Stimulated activated CD8-positive, alpha-beta memory T cell treated with anti-CD3 and anti-CD28 coated beads, Interleukin-15, amount 100 ng/mL, for 4 hours (primary cell): ENCODE results near the gene SUGCT.

Experiments used
- DNase-seq, 2 donors: peaks; one replicate each; pipeline ENCODE4 v3.0.0-alpha.2; 2020; ENCODE audit warnings: low read depth in 2 of 2

The SUGCT gene

DNA sequence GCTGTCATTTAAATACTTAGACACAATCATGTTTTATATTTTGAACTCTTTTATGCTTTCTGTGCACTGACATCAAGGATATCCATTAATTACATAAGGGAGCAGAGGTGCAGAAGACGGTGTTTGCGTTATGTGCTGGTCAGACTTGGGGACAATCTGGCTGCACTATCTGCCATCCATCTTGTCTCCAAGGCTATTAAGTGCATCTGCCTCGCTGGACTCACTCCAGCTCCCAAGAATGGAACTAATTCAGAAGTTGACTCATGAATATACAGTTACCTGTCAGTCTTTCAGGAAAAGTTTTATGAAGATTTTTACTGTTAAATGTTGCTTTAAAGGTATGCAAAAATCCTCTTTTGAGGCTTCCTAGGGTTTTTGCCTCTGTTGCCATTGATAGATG is 391.0 kb downstream of the SUGCT start:
- no peak for DNase-seq

DNA sequence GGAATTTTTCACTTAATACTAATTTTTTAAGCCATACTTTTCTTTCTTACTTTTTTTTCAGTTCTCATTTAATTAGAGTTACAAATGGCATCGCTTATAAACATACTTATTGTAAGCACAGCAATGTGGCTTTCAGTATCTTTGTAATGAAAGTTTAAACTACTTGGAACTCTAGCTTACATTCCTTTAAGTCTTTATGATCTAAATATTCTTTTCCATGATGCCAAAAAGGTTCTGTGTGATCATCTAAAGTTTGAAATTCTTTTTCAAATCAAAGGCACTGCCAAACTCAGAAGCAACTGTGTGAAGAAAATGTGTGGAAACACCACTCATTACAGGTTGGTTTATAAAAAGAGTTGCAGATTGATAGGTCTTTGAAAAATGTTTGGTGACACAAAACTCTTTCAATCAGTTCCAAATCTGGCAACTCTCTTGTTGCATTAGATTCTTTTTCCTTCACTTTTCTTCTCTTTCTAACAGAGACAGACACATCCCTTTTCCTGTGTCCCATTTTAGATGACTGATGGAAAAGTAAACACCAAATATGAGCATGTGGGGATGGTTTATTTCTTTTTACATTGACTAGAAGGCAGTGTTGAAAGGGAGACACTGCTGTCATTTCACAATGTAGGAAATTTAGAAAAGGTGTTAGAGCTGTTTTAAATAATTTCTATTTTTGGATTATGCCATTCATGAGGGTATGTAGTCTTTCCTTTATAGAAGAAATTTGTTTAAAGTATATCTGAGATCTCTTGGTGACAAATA is 392.3 kb downstream of the SUGCT start:
- DNase-seq: no peak

DNA sequence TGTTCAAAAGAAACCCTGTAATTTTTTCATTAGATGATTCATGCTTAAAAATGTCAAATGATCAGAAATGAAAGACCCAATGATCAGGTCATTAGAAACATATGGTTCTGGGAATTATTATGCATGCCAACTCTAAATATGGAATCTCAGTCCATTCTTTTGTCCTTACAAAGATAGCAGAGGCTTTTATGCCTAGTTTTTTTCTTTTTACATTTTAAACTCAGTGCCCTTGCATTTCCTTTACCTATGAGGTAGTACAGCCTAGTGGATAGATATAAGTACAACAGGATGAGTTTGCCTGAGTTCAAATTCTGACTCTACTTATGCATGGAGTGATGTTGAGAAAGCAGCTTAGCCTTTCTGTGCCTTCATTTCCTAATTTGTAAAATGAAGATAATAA is 392.9 kb downstream of the SUGCT start:
- no peak for DNase-seq

DNA sequence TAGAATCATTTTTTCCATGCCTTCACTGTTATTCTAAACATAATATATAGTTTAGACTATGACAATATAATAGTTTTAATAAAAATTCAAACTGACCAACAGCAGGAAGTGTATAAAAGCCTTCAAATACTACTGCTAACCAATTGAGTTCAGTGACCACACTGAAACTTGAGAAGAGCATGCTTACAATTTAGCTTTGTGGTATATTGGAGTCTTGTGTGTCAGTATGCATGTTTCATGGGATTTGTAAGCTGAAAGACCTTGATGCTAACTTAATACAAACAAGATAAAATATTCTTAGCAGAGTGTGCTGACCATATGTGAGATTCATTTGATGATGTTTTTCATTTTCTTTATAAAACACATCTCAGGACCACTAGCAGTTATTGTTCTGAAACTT is 395.5 kb downstream of the SUGCT start:
- no peak for DNase-seq

DNA sequence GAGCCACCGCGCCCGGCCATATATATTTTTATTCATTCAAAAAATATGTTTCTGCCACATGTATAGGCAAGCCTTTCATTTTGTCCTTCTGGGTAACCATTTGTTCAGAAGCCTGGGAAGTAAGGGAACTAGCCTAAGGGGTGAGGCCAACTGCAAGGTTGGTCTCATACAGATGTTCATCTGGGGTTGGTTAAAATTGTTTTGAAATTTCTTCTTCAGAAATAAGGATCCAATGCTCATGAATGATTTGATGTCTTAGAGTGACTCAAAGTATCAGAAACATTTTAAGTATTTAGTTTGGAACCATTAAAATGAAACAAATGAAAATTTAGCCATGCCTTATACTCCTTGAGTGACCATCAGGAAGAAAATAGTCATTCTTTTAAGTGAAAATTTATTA is 397.2 kb downstream of the SUGCT start:
- no peak for DNase-seq

DNA sequence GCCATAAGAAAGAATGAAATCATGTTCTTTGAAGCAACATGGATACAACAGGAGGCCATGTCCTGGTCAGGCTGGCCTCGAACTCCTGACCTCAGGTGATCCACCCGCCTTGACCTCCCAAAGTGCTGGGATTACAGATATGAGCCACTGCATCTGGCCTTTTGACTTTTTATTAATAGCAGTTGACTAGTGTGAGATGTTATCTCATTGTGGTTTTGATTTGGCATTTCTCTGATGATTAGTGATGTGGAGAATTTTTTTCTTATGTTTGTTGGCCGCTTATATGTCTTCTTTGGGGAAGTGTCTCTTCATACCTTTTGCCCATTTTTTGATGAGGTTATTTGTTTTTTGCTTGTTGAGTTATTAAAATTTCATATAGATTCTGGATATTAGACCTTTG is 400.9 kb downstream of the SUGCT start:
- no peak for DNase-seq

DNA sequence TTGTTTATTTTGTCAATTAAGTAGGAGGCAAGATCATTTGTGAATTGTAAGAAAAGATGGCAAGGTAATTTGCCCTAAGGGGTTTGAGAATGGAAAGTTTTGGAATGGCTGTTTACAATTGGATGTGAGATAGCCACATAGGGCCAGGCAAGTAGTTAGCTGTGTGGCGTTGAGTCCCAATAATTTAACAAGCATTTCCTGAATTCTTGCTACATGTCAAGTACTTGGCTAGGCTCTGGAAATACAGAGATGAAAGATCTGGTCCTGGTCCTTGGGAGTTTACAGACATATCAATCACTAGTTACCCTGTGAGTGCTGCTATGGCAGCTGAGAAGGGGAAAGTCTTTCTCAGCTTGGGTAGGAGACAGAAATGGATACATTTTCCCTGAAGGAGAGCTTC is 401.6 kb downstream of the SUGCT start:
- DNase-seq: no peak

DNA sequence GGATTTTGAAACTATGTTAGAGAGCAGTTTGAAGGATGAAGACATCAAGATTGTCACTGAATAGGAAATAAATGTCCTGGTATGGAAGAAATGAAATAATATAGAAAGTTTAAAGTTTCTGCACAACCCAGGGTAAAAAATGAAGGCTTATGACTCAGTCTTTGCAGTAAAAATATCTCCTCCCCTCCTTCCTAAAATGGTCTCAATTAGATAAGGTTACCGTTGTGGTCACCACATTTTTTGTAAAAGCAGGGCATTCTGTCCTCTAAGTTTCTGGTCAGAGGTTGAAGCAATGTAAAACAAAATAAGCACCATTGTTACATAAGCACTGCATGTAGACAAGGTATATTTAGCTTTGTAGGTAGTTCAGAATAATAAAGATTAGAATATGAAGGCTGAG is 403.5 kb downstream of the SUGCT start:
- DNase-seq: no peak

DNA sequence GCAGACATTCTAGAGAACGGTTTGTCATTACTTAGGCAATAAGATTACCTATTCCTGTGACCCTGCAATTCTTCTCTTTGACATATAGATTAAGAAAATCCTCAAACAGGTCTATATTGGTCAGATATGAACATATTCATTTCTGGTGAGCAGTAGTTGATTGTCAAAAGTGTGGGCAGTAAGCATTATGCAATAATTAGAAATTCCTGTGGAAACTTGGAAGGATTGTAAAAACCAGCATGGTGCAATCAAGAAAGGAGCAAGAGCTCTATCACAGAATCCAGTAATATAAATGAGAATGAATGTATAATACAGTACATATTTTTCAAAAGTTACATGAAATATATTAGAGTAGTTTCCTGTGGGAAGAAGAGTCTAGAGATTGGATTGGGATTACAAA is 406.5 kb downstream of the SUGCT start:
- no peak for DNase-seq

DNA sequence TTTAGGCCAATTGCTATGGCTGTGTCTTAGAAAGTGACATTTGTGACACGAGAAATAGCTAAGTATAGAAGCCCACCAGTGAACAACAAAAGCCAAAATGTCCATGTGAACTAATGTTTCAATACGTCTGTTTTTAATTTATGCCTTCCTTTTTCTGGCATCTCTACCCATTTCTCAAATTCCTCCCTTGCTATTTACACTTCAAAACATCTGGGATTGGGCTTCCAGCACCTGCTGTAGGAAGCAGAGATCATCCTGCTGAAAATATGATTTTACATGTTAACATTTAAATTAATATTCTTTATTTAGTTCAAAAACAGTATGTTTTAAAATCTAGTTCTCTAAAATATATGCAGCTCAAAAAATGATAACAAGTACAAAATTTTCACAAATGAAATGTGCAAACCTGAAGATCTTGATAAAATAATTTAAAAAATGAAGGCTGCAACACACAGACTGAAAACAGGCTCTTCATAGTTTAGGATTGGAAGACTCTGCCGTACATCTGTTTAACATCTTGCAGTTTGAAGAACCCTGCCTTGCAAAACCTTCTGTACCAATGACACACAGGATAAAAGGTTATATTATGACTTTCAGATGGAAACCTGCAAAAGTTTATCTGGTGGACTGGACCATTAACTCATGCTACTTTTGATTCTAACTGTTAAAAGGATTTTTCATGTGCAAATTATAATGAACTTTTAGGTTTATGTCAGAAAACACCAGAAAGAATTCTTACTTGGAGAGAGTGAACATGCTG is 408.4 kb downstream of the SUGCT start:
- DNase-seq: no peak

DNA sequence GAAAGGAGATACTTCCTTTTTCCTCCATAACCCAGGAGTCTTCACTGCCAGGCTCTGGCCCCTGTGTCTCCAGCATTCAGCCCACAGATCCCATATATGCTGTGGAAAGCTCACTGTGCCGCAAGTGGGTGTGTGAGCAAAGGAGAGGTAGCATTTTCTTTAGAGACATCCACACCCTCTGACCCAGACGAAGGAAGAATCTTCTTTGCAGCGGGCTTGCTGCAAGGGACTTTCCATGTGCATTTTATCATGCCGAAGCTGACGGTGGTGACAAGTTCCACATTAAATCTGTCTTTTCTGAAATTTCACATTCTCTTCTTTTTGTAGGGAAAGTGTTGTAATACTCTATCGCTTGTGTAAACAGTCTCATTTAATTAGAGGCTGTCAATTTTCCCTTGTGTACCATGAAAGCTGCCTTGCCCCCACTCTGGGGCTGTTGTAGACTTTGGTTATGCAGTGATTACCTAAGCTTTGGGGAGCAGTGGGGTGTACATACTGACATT is 409.5 kb downstream of the SUGCT start:
- DNase-seq: no peak

DNA sequence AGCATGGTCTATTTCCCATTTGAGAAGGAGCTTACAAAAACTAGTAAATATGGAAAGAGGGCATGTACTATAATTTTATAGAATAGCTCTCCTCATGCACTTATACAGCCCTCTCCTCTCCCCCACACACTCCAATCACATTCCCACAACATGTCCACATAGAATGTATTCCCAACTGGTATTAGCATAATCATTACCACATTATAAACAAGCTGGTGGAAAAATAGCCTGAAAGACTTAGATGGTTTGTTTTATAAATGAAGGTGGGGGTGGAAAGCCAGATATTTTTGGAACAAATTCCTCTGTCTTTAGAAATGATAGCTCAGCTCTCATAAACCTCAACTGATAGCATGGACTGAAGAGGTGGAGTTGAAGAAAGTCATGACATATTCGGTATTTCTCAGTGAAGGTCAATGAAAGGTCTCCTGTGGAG is 410.1 kb downstream of the SUGCT start:
- no peak for DNase-seq

DNA sequence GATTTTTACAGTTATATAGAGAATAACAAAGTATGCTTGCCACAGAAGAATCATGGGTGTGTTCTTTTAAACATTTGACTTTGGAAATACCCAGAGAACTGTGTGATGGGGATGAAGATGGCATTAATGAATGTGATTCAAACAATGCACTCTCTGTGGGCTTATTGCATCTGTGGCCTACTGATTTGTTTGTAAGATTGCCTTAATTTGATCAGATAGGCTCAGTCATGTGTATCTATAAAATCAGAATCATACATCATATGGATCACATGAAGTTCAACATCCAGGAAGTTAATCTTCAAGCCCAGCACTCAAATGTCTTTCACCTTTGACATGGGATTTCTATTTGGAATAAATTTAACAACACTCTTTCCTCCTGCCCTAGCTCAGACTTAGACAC is 410.9 kb downstream of the SUGCT start:
- no peak for DNase-seq

DNA sequence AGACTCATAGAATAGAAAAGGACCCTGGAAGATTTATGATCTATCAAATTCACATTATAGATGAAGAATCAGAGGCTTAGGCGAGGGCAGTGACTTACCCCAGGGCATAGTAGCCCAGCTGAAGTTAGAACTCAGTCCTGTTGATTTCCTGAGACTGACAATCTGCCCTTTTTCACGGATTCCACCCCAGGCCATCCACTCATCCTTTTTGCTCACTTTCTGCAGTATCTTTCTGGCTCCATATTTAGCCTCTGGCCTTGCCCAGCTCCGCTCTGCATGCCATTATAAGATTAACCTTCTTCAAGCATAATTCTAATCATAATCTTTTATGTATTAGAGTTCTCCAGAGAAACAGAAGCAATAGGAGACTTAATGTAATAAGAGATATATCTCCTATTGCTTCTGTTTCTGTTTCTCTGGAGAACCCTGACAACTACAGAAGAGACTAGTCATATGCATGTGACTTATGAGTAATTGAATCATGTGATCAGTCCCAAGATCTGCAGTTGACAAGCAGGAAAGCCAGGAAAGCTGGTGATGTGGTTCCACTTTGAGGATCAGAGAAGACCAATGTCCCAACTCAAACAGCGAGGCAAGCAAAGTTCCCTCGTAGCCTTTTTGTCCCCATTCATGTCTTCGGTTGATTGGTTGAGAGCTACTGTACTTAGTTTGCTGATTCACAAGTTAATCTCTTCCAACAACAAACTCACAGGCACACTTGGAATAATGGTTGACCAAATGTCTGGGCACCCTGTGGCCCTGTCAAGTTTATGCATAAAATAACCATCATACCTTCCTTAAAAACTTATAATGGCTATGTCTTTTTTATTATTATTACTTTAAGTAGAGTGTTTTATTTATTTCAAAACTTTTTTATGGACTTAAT is 412.1 kb downstream of the SUGCT start:
- no peak for DNase-seq

DNA sequence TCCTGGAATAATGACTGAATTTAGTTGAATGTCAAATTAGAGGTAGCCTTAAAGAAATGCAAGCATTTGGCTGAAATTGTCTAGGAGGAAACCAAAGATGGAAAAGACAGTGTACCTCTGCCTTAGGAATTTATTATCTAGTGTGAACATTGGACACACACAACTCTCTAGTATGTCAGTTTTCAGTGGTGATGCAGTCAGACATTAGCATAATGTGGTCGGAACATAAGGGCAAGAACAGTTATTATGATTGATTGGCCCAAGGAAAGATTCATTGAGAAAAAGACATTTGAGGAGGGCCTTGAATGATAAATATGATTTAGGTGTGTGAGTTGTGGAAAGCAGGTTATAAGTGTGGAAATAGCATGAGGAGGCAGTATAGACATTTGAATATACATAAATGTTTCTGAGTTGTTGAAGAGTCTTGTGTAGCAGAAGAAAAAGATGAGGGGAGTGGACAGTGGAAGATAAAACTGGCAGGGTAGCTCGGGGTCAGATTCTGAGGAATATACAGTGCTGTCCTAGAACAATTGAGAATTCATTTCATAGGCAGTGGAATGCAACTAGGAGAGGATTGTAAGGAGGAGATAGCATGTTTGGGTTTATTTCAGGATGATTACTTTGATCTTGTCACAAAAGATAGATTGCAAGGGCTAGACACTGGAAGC is 414.7 kb downstream of the SUGCT start:
- no peak for DNase-seq

DNA sequence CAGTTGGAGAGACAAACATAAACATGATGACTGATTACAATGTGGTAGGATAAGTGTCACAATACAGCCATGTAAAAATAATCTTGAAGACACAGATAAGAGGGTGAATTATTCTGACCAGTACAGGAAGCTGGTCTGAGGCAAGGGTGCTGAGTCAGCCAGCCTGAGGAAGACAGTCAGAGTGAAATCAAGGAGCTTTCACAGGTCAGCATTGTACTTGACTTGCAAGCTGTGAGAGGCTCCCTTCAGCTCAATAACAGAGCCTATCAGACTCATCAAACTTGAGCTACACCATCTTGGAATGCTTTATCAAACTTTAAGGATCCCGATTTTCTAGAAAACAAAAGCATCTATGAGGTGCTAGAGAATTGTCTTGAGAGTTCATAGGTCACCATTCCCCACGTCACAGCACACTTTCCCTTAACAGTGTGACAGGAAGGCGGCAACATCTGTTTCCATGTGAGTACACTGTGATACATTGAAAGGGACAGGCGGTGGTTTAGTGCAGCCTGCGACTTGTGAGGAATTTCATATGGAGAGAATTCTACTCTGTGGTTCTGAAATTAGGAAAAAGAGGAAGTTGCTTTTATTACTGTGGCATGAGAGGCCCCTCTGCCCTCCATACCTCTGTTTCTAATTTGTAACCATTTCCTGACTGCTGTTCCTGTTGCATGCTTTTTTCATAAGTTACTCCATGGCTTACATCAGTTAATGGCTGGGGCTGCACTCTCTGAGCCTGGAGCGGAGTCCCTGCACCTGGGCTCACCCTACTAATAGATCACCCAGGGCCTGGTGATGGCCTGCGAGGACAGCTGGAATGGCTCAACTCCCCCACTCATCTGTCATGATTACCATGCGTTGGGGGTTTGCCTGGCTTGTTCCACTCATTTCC is 417.1 kb downstream of the SUGCT start:
- DNase-seq: no peak

DNA sequence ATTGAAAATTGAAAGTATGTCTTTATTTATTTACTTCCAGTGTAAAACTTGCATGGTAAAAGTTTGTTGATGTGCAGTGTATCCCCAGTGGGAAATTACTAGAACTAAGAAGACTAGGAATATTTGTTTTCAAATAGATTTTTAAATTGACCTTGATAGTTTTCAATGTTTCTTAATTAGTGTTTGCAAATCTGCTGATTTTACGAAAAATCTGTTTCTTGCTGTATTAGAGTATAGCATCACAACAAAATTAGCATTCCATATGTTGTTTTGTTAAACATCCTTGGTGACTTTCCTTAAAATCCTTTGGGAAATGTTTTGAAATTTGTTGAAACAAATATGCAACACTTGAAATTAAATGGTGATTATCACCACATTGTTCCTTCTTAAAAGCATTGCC is 425.9 kb downstream of the SUGCT start:
- no peak for DNase-seq

DNA sequence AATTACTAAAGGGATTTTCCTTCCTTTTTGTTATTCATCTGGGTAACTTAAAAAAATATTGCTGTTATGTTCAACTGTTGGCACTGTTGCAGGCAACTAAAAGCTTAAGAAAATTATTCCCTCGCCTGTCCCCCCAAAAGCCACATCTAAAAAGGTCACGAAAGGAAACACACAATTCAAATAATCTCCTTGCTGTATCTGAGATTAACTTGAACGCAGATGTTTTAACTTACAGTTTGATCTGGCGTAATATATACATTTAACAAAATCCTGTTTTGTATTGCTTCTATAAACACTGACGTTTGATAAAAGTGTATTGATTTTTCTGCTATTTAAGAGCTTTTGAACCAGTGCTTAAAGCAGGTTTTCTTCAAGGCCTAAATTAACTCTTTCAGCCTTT is 432.1 kb downstream of the SUGCT start:
- no peak for DNase-seq

DNA sequence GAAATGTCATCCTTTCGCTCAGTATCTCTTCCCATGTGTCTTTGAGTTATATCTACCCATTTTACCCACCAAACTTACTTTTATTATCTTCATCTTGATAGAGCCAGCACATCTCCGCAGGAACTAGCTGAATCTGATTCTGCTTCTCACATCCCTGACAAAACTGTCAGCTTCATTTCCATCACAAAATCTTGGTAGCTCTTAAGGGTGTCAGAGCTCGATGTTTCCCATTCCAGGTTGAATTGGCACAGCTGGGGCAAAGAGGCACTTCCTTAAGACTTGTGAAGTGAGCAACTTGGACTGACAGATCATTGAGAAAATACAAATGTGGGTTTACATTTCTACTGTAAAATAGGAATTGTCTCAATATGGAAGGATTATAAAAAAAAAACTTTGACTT is 434.5 kb downstream of the SUGCT start:
- DNase-seq: no peak

DNA sequence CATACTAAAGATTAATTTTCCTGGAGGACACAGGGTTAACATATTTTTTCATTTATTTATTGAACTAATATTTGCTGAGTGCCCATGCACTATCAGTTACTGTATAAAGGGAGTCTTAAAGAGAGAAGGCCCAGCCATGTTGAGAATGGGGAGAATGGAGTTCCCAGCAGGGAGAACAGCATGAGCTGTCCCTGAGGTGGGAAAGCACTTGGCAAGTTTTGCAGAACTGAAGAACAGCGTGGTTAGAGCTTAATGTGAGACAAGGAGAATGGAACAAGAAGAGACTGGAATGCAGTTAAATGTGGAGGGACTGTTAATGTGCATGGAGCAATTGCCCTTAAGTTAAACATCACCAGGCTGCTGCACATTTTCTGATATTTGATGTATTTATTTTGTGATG is 435.4 kb downstream of the SUGCT start:
- no peak for DNase-seq

DNA sequence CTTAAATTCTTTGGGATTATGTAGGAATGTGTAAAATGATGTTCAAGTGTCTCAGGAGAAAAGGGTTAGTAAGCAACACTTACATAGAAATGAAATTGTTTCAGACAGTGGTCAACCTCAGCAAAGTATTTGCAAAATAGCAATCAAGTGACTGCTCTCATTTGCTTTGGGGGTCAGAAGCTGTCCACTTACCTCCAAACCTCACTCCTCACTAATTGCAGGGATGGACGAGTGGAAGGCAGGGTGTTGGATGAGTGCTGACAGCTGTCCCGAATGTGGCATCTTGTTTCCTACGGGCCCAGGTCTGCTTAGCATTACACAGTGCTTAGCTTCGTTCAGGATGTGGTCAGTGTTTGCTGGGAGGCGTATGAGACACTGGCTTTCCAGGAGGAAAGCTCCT is 437.0 kb downstream of the SUGCT start:
- no peak for DNase-seq
